MM.1S (cell line): ENCODE measurements around the gene SNX15.

Source experiments
- DNase-seq: peaks from one replicate; pipeline ENCODE4 v3.0.0-alpha.2; 2015
- H2AFZ ChIP-seq: fragments of 300-600 bp; sonication (generic); 2 replicates; pipeline ENCODE4 v1.6.0; 2016; ENCODE audit warnings: antibody characterized with exemption, low read length
- H3F3A ChIP-seq: fragments of 300-600 bp; sonication (generic); 2 replicates; pipeline ENCODE4 v1.6.1; 2016; ENCODE audit warnings: mild to moderate bottlenecking, antibody characterized with exemption, low read length, moderate library complexity, mixed read lengths; ENCODE audit not compliant: insufficient read depth
- H3K27ac ChIP-seq: fragments of 300-600 bp; sonication (generic); 2 replicates; pipeline ENCODE4 v1.5.1; 2016; ENCODE audit warnings: mild to moderate bottlenecking, low read length
- H3K27me3 ChIP-seq: fragments of 300-600 bp; sonication (generic); replicated peaks from 2 replicates; pipeline ENCODE4 v1.6.0; 2016; ENCODE audit warnings: low read length; ENCODE audit not compliant: insufficient read depth
- H3K36me3 ChIP-seq: fragments of 300-600 bp; sonication (generic); replicated peaks from 2 replicates; pipeline ENCODE4 v1.6.1; 2016; ENCODE audit warnings: mild to moderate bottlenecking, low read length, mixed read lengths; ENCODE audit not compliant: insufficient read depth
- H3K4me1 ChIP-seq: fragments of 300-600 bp; sonication (generic); 2 replicates; pipeline ENCODE4 v1.6.1; 2016; ENCODE audit warnings: low read length, mixed read lengths
- H3K4me2 ChIP-seq: fragments of 300-600 bp; sonication (generic); 2 replicates; pipeline ENCODE4 v1.6.0; 2016; ENCODE audit warnings: low read depth, low read length
- H3K4me3 ChIP-seq: fragments of 300-600 bp; sonication (generic); 2 replicates; pipeline ENCODE4 v1.5.1; 2016; ENCODE audit warnings: low read length, mixed read lengths
- H3K79me2 ChIP-seq: fragments of 300-600 bp; sonication (generic); 2 replicates; pipeline ENCODE4 v1.6.1; 2016; ENCODE audit warnings: mixed run types, low read length, mixed read lengths
- H3K9ac ChIP-seq: fragments of 300-600 bp; sonication (generic); 2 replicates; pipeline ENCODE4 v1.6.1; 2016; ENCODE audit warnings: low read length, mixed read lengths
- H3K9me2 ChIP-seq: fragments of 300-600 bp; sonication (generic); replicated peaks from 2 replicates; pipeline ENCODE4 v1.6.1; 2016; ENCODE audit warnings: mild to moderate bottlenecking, low read length, mixed read lengths; ENCODE audit not compliant: insufficient read depth
- H3K9me3 ChIP-seq: fragments of 300-600 bp; sonication (generic); replicated peaks from 2 replicates; pipeline ENCODE4 v1.6.1; 2016; ENCODE audit warnings: mild to moderate bottlenecking, low read length, mixed read lengths; ENCODE audit not compliant: insufficient read depth
- H4K20me1 ChIP-seq: fragments of 300-600 bp; sonication (generic); 2 replicates; pipeline ENCODE4 v1.6.1; 2016; ENCODE audit warnings: mild to moderate bottlenecking, low read length, moderate library complexity, mixed read lengths; ENCODE audit not compliant: insufficient read depth
- CTCF ChIP-seq: fragments of 300-600 bp; sonication (generic); IDR thresholded peaks from 2 replicates; pipeline ENCODE4 v1.5.1; 2016; ENCODE audit warnings: antibody characterized with exemption, low read length, mixed read lengths
- EZH2 ChIP-seq: fragments of 300-600 bp; sonication (generic); optimal IDR thresholded peaks from 2 replicates; pipeline ENCODE3; 2017; ENCODE audit warnings: low read depth, mild to moderate bottlenecking, antibody characterized with exemption, low read length, mixed read lengths
- EZH2phosphoT487 ChIP-seq: fragments of 300-600 bp; sonication (generic); IDR thresholded peaks from 2 replicates; pipeline ENCODE4 v1.6.1; 2018; ENCODE audit warnings: antibody characterized with exemption, low read length

The SNX15 gene

DNA sequence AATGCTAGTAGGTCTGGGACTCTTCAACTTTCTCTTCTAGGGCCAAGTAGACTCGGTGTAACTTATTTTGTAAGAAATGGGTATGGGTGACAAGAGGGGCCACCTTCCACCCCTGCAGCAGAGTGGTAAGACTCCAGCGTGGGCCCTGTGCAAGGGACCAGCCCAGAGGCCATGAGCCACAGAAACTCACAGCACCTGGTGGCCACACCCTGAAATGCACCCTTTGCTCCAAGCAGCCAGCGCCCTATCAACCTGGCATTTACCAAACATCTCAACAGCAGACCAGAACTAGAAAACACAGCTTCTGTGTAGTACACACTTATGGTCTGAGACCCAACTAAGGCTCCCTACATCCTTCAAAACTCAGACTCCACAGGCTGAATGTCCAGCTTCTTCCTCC lies 50.9 kb downstream of the SNX15 start:
- H2AFZ ChIP-seq, result no peak overlapping the region
- H3K79me2 ChIP-seq, result peaks cover 63% of the 10 kb centered on the region
- no peak overlapping the region for H3K4me2 ChIP-seq
- no peak for TF ChIP-seq EZH2phosphoT487
- peak; percentile 76 for TF ChIP-seq CTCF
- no peaks in the 10 kb centered on the region for H3K27me3 ChIP-seq
- H3K4me1 ChIP-seq, result peaks cover 30% of the 10 kb centered on the region
- H3K36me3 ChIP-seq, result 0 out of 2 replicates have a peak, but pooled peaks cover 6% of the 10 kb centered on the region
- H3K9me2 ChIP-seq, result no peaks in the 10 kb centered on the region
- no peak overlapping the region for H3K9ac ChIP-seq
- H3K27ac ChIP-seq, result peak overlapping the region; percentile 37; the same call in 1 of the 2 replicates
- no peak overlapping the region for H3K4me3 ChIP-seq
- H4K20me1 ChIP-seq, result no peaks in the 10 kb centered on the region
- H3F3A ChIP-seq, result peaks cover 18% of the 10 kb centered on the region; the same call in 1 of the 2 replicates
- H3K9me3 ChIP-seq, result no peaks in the 10 kb centered on the region
- DNase-seq, result peak; percentile 65

- Histone ChIP-seq H3K27ac (peak overlapping the region; percentile 37; the same call in 1 of the 2 replicates), H4K20me1 (no peaks in the 10 kb centered on the region), H3K79me2 (peaks cover 70% of the 10 kb centered on the region), H3K4me2 (peak overlapping the region; percentile 12; the same call in 1 of the 2 replicates), H3F3A (peaks cover 18% of the 10 kb centered on the region; the same call in 1 of the 2 replicates), H2AFZ (no peak overlapping the region), H3K27me3 (no peaks in the 10 kb centered on the region), H3K36me3 (0 out of 2 replicates have a peak, but pooled peaks cover 6% of the 10 kb centered on the region), H3K9me3 (no peaks in the 10 kb centered on the region), H3K4me1 (peaks cover 30% of the 10 kb centered on the region), H3K9me2 (no peaks in the 10 kb centered on the region), H3K4me3 (no peak overlapping the region), H3K9ac (no peak overlapping the region)
- DNase-seq, result no peak
- no peak for TF ChIP-seq EZH2
- TF ChIP-seq EZH2phosphoT487, result no peak
- TF ChIP-seq CTCF, result no peak
These were observed 51.6 kb downstream of the SNX15 start for GRCh38 chr11:65078786-65079342.

- peak overlapping the region; percentile 71 for H2AFZ ChIP-seq
- H3K27me3 ChIP-seq, result no peaks in the 10 kb centered on the region
- no peaks in the 10 kb centered on the region for H3K9me3 ChIP-seq
- H3F3A ChIP-seq, result peaks cover 30% of the 10 kb centered on the region
- H3K4me1 ChIP-seq, result peaks cover 57% of the 10 kb centered on the region
- peak overlapping the region; percentile 74 for H3K27ac ChIP-seq
- peaks cover 3% of the 10 kb centered on the region; the same call in 1 of the 2 replicates for H3K36me3 ChIP-seq
- no peak for DNase-seq
- peak overlapping the region; percentile 84 for H3K4me3 ChIP-seq
- peak overlapping the region; percentile 88 for H3K9ac ChIP-seq
- peaks cover 93% of the 10 kb centered on the region for H3K79me2 ChIP-seq
- peak overlapping the region; percentile 85 for H3K4me2 ChIP-seq
- H3K9me2 ChIP-seq, result no peaks in the 10 kb centered on the region
- no peaks in the 10 kb centered on the region for H4K20me1 ChIP-seq
- TF ChIP-seq EZH2, result no peak
- TF ChIP-seq EZH2phosphoT487, result no peak
- no peak for TF ChIP-seq CTCF
These were observed 56.0 kb downstream of the SNX15 start for GRCh38 chr11:65083134-65083833.
